ENCODE measurements around the gene PDCD10.
A peak's percentile ranks its signal among the peaks of the same experiment; 100 is the strongest.

Gene PDCD10

GRCh38 chr3:167776066-167776685, 41.5 kb upstream of the PDCD10 start:
- Histone ChIP-seq H3K36me3 (ENCODE audit: low read depth) (no peaks in the 10 kb centered on the region), H3K27me3 (ENCODE audit: insufficient read depth, poor library complexity, severe bottlenecking) (no peaks in the 10 kb centered on the region), H3K4me1 (ENCODE audit: insufficient read depth, poor library complexity, severe bottlenecking) (no peaks in the 10 kb centered on the region), H3K9me3 (ENCODE audit: severe bottlenecking) (no peaks in the 10 kb centered on the region), H3K27ac (ENCODE audit: poor library complexity, severe bottlenecking) (no peak overlapping the region), H3K4me3 (ENCODE audit: severe bottlenecking) (no peak overlapping the region)
- ATAC-seq (ENCODE audit: low read depth) (no peak), DNase-seq (ENCODE audit: low spot score) (no peak)
- TF ChIP-seq, protein P1, sequence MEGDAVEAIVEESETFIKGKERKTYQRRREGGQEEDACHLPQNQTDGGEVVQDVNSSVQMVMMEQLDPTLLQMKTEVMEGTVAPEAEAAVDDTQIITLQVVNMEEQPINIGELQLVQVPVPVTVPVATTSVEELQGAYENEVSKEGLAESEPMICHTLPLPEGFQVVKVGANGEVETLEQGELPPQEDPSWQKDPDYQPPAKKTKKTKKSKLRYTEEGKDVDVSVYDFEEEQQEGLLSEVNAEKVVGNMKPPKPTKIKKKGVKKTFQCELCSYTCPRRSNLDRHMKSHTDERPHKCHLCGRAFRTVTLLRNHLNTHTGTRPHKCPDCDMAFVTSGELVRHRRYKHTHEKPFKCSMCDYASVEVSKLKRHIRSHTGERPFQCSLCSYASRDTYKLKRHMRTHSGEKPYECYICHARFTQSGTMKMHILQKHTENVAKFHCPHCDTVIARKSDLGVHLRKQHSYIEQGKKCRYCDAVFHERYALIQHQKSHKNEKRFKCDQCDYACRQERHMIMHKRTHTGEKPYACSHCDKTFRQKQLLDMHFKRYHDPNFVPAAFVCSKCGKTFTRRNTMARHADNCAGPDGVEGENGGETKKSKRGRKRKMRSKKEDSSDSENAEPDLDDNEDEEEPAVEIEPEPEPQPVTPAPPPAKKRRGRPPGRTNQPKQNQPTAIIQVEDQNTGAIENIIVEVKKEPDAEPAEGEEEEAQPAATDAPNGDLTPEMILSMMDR (IDR thresholded peaks at IDR 0.05; ENCODE audit: poor library complexity, severe bottlenecking), result no peak

DNA sequence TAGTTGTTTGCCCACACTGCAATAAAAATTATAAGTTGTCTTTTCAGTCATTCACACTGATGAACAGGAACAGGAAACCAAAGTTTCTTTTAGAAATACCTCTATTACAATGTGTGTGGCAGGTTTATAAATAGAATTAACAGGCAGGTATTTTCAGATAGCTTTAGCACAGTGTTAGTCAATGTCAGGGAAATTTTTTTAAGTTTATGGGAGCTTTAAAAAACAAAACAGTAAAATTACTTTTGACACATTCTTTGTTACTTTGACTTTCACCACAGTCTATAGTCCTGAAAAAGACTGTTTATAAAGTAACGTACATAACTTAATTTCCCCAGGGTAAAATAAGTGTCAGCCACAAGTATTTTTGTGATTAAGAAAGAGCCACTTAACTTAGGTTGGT, 38.9 kb upstream of the PDCD10 start:
- H3K36me3 ChIP-seq (ENCODE audit: low read depth), result no peaks in the 10 kb centered on the region
- DNase-seq (ENCODE audit: low spot score) (no peak), ATAC-seq (ENCODE audit: low read depth) (no peak)
- TF ChIP-seq, protein P1 (IDR thresholded peaks at IDR 0.05; ENCODE audit: poor library complexity, severe bottlenecking), result no peak
- H3K4me1 ChIP-seq (ENCODE audit: insufficient read depth, poor library complexity, severe bottlenecking), result no peaks in the 10 kb centered on the region
- H3K27ac ChIP-seq (ENCODE audit: poor library complexity, severe bottlenecking), result no peak overlapping the region
- H3K9me3 ChIP-seq (ENCODE audit: severe bottlenecking), result no peaks in the 10 kb centered on the region
- no peaks in the 10 kb centered on the region for H3K27me3 ChIP-seq (ENCODE audit: insufficient read depth, poor library complexity, severe bottlenecking)
- no peak overlapping the region for H3K4me3 ChIP-seq (ENCODE audit: severe bottlenecking)

DNA sequence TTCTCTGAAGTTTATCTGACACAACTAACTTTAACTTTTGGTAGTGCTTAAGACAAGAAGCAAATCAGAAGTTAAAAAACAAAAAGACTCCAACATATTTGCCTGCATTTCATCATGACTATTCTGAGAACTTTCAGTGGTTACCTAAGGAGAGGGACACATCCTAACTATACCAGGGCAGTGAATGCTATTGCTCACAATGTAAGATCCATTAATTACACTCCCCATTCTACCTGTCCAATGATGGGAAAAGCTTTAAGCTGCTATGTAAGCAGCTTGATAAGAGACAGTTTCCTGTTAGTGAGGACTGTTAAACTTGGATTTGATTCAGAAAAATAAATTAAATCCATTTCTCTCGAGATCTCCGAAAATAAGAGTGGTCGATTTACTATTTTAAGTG, 38.3 kb upstream of the PDCD10 start:
- Histone ChIP-seq H3K4me1 (ENCODE audit: insufficient read depth, poor library complexity, severe bottlenecking) (no peaks in the 10 kb centered on the region), H3K4me3 (ENCODE audit: severe bottlenecking) (no peak overlapping the region), H3K27me3 (ENCODE audit: insufficient read depth, poor library complexity, severe bottlenecking) (no peaks in the 10 kb centered on the region), H3K36me3 (ENCODE audit: low read depth) (no peaks in the 10 kb centered on the region), H3K27ac (ENCODE audit: poor library complexity, severe bottlenecking) (no peak overlapping the region), H3K9me3 (ENCODE audit: severe bottlenecking) (no peaks in the 10 kb centered on the region)
- DNase-seq (ENCODE audit: low spot score) (no peak), ATAC-seq (ENCODE audit: low read depth) (no peak)
- TF ChIP-seq, protein P1 (IDR thresholded peaks at IDR 0.05; ENCODE audit: poor library complexity, severe bottlenecking), result no peak

DNA sequence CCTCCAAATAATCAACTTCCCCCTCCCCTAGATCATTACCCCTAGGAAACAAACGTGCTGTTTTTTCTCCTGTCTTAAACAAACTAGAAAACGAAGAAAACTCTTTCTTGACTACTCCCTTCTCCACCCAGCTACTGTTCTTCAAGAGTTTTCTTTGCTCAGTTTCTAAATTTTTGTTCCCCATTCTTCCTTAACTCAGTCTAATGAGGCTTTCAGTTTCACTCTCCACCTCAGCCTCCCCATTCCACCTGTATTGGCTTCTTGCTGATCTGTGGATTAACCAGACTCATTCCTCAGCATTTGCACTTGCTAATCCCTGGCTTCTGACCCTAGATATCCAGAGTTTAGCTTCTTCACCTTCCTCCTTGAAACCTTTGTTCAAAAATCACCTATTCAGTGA, 27.6 kb upstream of the PDCD10 start:
- Histone ChIP-seq H3K4me3 (ENCODE audit: severe bottlenecking) (no peak overlapping the region), H3K36me3 (ENCODE audit: low read depth) (no peaks in the 10 kb centered on the region), H3K27ac (ENCODE audit: poor library complexity, severe bottlenecking) (no peak overlapping the region), H3K4me1 (ENCODE audit: insufficient read depth, poor library complexity, severe bottlenecking) (no peaks in the 10 kb centered on the region), H3K9me3 (ENCODE audit: severe bottlenecking) (no peaks in the 10 kb centered on the region), H3K27me3 (ENCODE audit: insufficient read depth, poor library complexity, severe bottlenecking) (no peaks in the 10 kb centered on the region)
- DNase-seq (ENCODE audit: low spot score), result no peak
- ATAC-seq (ENCODE audit: low read depth), result no peak
- TF ChIP-seq, protein P1 (IDR thresholded peaks at IDR 0.05; ENCODE audit: poor library complexity, severe bottlenecking), result no peak

GRCh38 chr3:167761302-167761701, 26.6 kb upstream of the PDCD10 start:
- Histone ChIP-seq H3K27me3 (ENCODE audit: insufficient read depth, poor library complexity, severe bottlenecking) (no peaks in the 10 kb centered on the region), H3K9me3 (ENCODE audit: severe bottlenecking) (no peaks in the 10 kb centered on the region), H3K4me1 (ENCODE audit: insufficient read depth, poor library complexity, severe bottlenecking) (no peaks in the 10 kb centered on the region), H3K36me3 (ENCODE audit: low read depth) (no peaks in the 10 kb centered on the region), H3K27ac (ENCODE audit: poor library complexity, severe bottlenecking) (no peak overlapping the region), H3K4me3 (ENCODE audit: severe bottlenecking) (no peak overlapping the region)
- DNase-seq (ENCODE audit: low spot score) (no peak), ATAC-seq (ENCODE audit: low read depth) (0 out of 3 replicates have a peak, but pooled peaks have one; percentile 35)
- TF ChIP-seq, protein P1 (IDR thresholded peaks at IDR 0.05; ENCODE audit: poor library complexity, severe bottlenecking), result no peak

Measured in RWPE2 (cell line).